ENCODE results near the gene CC2D1B.

DNA sequence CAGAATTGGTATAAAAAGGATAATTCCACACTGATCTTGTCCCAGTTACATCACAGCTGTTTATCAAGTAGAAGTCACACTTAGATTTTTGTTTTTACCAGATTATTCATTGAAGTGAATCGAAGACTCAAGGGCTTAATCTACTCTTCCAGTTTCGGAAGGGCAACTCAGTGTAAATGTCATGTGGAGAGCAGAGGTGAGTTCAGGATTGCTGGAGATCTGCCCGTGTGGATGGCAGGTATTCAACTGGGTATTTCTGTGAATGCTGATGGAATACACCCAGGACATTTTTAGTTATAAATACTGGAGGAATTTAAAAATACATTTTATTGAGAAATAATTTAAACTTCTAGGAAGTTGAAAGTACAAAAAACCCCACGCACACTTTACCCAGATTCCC lies 19.4 kb downstream of the CC2D1B start:
- TF ChIP-seq, protein P1, sequence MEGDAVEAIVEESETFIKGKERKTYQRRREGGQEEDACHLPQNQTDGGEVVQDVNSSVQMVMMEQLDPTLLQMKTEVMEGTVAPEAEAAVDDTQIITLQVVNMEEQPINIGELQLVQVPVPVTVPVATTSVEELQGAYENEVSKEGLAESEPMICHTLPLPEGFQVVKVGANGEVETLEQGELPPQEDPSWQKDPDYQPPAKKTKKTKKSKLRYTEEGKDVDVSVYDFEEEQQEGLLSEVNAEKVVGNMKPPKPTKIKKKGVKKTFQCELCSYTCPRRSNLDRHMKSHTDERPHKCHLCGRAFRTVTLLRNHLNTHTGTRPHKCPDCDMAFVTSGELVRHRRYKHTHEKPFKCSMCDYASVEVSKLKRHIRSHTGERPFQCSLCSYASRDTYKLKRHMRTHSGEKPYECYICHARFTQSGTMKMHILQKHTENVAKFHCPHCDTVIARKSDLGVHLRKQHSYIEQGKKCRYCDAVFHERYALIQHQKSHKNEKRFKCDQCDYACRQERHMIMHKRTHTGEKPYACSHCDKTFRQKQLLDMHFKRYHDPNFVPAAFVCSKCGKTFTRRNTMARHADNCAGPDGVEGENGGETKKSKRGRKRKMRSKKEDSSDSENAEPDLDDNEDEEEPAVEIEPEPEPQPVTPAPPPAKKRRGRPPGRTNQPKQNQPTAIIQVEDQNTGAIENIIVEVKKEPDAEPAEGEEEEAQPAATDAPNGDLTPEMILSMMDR (IDR thresholded peaks at IDR 0.05) = no peak
- TF ChIP-seq POLR2A (IDR thresholded peaks at IDR 0.05) = no peak

Measured in body of pancreas (tissue), 4 donors.